Parathyroid adenoma (tissue), 2 donors: ENCODE results near the gene PKP4.

Experiments
- H2AFZ ChIP-seq: fragments of 300-600 bp; sonication (generic); one replicate; pipeline ENCODE4 v1.7.0; 2017; ENCODE audit warnings: antibody characterized with exemption, mild to moderate bottlenecking
- H3K27ac ChIP-seq: fragments of 300-600 bp; sonication (generic); one replicate; pipeline ENCODE4 v1.7.0; 2017
- H3K27me3 ChIP-seq: fragments of 300-600 bp; sonication (generic); one replicate; pipeline ENCODE4 v1.7.0; 2017; ENCODE audit warnings: low read length; ENCODE audit not compliant: control insufficient read depth, insufficient read depth
- H3K36me3 ChIP-seq: fragments of 300-600 bp; sonication (generic); one replicate; pipeline ENCODE4 v1.7.0; 2017; ENCODE audit warnings: low read length; ENCODE audit not compliant: control insufficient read depth, insufficient read depth
- H3K4me1 ChIP-seq: fragments of 300-600 bp; sonication (generic); one replicate; pipeline ENCODE4 v1.7.0; 2017; ENCODE audit warnings: control low read depth
- H3K4me2 ChIP-seq: fragments of 300-600 bp; sonication (generic); one replicate; pipeline ENCODE4 v1.7.0; 2017; ENCODE audit warnings: low read length
- H3K4me3 ChIP-seq: fragments of 300-600 bp; sonication (generic); one replicate; pipeline ENCODE4 v1.7.0; 2017; ENCODE audit warnings: low read depth, low read length
- H3K79me2 ChIP-seq: fragments of 300-600 bp; sonication (generic); one replicate; pipeline ENCODE4 v1.7.0; 2017; ENCODE audit warnings: control low read depth
- H3K9ac ChIP-seq: fragments of 300-600 bp; sonication (generic); one replicate; pipeline ENCODE4 v1.7.0; 2017; ENCODE audit warnings: mild to moderate bottlenecking
- H3K9me3 ChIP-seq: fragments of 300-600 bp; sonication (generic); one replicate; pipeline ENCODE4 v1.7.0; 2017; ENCODE audit warnings: low read length; ENCODE audit not compliant: control insufficient read depth
- CTCF ChIP-seq: fragments of 300-600 bp; sonication (generic); IDR thresholded peaks from one replicate; pipeline ENCODE4 v1.7.0; 2017; ENCODE audit warnings: antibody characterized with exemption, mild to moderate bottlenecking
- donor health status: primary hyperparathyroidism.

PKP4 gene

GRCh38 chr2:158658396-158658795 lies 201.6 kb downstream of the PKP4 start:
- TF ChIP-seq CTCF: no peak
- Histone ChIP-seq H3K4me3 (no peak overlapping the region), H3K27me3 (no peaks in the 10 kb centered on the region), H2AFZ (no peak overlapping the region), H3K4me2 (no peak overlapping the region), H3K36me3 (no peaks in the 10 kb centered on the region), H3K9ac (no peak overlapping the region), H3K27ac (no peak overlapping the region), H3K9me3 (no peaks in the 10 kb centered on the region), H3K79me2 (no peaks in the 10 kb centered on the region), H3K4me1 (no peaks in the 10 kb centered on the region)

- Histone ChIP-seq H2AFZ (no peak overlapping the region), H3K27me3 (no peaks in the 10 kb centered on the region), H3K9ac (no peak overlapping the region), H3K4me3 (no peak overlapping the region), H3K36me3 (no peaks in the 10 kb centered on the region), H3K79me2 (no peaks in the 10 kb centered on the region), H3K4me2 (no peak overlapping the region), H3K4me1 (no peaks in the 10 kb centered on the region), H3K27ac (no peak overlapping the region), H3K9me3 (no peaks in the 10 kb centered on the region)
- TF ChIP-seq CTCF: no peak
Measured at GRCh38 chr2:158659483-158659882, 202.7 kb downstream of the PKP4 start.

GRCh38 chr2:158661231-158661630 lies 204.5 kb downstream of the PKP4 start:
- Histone ChIP-seq H3K9me3 (no peaks in the 10 kb centered on the region), H3K27ac (no peak overlapping the region), H3K4me3 (no peak overlapping the region), H3K27me3 (no peaks in the 10 kb centered on the region), H3K4me1 (no peaks in the 10 kb centered on the region), H3K36me3 (no peaks in the 10 kb centered on the region), H3K4me2 (no peak overlapping the region), H2AFZ (no peak overlapping the region), H3K9ac (no peak overlapping the region), H3K79me2 (no peaks in the 10 kb centered on the region)
- TF ChIP-seq CTCF: no peak

GRCh38 chr2:158662421-158662820 lies 205.7 kb downstream of the PKP4 start:
- no peaks in the 10 kb centered on the region for H3K36me3 ChIP-seq
- no peaks in the 10 kb centered on the region for H3K4me1 ChIP-seq
- no peaks in the 10 kb centered on the region for H3K27me3 ChIP-seq
- no peak overlapping the region for H3K27ac ChIP-seq
- no peaks in the 10 kb centered on the region for H3K9me3 ChIP-seq
- H2AFZ ChIP-seq: no peak overlapping the region
- no peak overlapping the region for H3K4me2 ChIP-seq
- no peaks in the 10 kb centered on the region for H3K79me2 ChIP-seq
- TF ChIP-seq CTCF: no peak
- no peak overlapping the region for H3K4me3 ChIP-seq
- H3K9ac ChIP-seq: no peak overlapping the region

GRCh38 chr2:158663796-158664195 lies 207.0 kb downstream of the PKP4 start:
- no peak overlapping the region for H2AFZ ChIP-seq
- H3K79me2 ChIP-seq: no peaks in the 10 kb centered on the region
- TF ChIP-seq CTCF: no peak
- no peak overlapping the region for H3K4me2 ChIP-seq
- H3K4me1 ChIP-seq: no peaks in the 10 kb centered on the region
- H3K36me3 ChIP-seq: no peaks in the 10 kb centered on the region
- no peak overlapping the region for H3K9ac ChIP-seq
- H3K9me3 ChIP-seq: no peaks in the 10 kb centered on the region
- no peaks in the 10 kb centered on the region for H3K27me3 ChIP-seq
- no peak overlapping the region for H3K27ac ChIP-seq
- H3K4me3 ChIP-seq: no peak overlapping the region
